Muscle of leg (tissue), 11 donors: ENCODE results near the gene SEC24C. TPM values are rescaled to one million over a fixed set of nuclear protein-coding genes. Genes with fewer than 3 reads are reported as not detected.

ENCODE experiments used
- DNase-seq: peaks from one replicate; pipeline ENCODE4 v3.0.0; 2013
- H3K27ac ChIP-seq: one replicate; pipeline ENCODE4 v1.5.1; 2013; ENCODE audit warnings: mild to moderate bottlenecking, low read length, control low read depth
- H3K27me3 ChIP-seq: one replicate; pipeline ENCODE4 v1.6.1; 2013; ENCODE audit warnings: low read length; ENCODE audit not compliant: control insufficient read depth, insufficient read depth
- H3K36me3 ChIP-seq: one replicate; pipeline ENCODE4 v1.6.1; 2013; ENCODE audit warnings: low read length; ENCODE audit not compliant: control insufficient read depth, insufficient read depth
- H3K4me1 ChIP-seq: one replicate; pipeline ENCODE4 v1.6.1; 2013; ENCODE audit warnings: low read length; ENCODE audit not compliant: control insufficient read depth, insufficient read depth
- H3K4me3 ChIP-seq: one replicate; pipeline ENCODE4 v1.5.1; 2013; ENCODE audit warnings: low read length, control low read depth
- H3K9me3 ChIP-seq: replicated peaks from 2 replicates; pipeline ENCODE4 v1.6.1; 2013; ENCODE audit warnings: low read depth, low read length; ENCODE audit not compliant: control insufficient read depth
- WGBS: methylation state at CpG from one replicate; pipeline ENCODE4 v1.1.5; 2013; ENCODE audit warnings: missing lambda C conversion rate; ENCODE audit not compliant: insufficient coverage; 5-methylcytosine and 5-hydroxymethylcytosine counted together
- polyA plus RNA-seq, 8 donors: library from polyadenylated mRNA; unstranded; fragments of 120-200 nt; gene quantifications; one replicate each; pipeline versions ENCODE4 v1.2.1 to v1.2.3, GENCODE V29; 2013; ENCODE audit warnings: inconsistent platforms in 1 of 8, low replicate concordance in 1 of 8; ENCODE audit not compliant: insufficient read length in 8 of 8, insufficient read depth in 1 of 8
- total RNA-seq: library from RNA; stranded (reverse); fragments of 120-200 nt; gene quantifications from one replicate; pipeline ENCODE4 v1.2.4, GENCODE V29; 2013

The SEC24C gene
- total and polyA plus RNA-seq, 9 donors: 43.4 to 59.3 (median 49.3) TPM

DNA sequence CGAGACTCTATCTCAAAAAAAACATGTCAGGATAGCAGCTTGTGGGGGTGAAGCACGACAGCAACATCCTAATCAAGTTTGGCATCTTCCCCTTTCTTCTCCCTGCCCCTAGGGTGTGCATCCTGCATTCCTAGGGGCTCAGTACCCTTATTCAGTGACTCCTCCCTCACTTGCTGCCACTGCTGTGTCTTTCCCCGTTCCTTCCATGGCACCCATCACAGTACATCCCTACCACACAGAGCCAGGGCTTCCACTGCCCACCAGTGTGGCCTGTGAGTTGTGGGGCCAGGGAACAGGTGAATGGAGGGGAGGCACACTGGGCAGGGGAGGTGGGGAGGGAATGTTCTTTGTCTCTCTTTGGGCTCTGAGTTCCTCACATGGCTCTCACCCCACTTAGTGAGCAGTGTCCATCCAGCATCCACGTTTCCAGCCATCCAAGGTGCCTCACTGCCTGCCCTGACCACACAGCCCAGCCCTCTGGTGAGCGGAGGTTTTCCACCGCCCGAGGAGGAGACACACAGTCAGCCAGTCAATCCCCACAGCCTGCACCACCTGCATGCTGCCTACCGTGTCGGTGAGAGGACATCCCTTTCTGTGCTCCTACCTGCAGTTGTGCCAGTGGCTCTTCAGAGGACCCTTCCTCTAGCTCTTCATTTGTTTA is 55.9 kb downstream of the SEC24C start:
- peaks cover 95% of the 10 kb centered on the region for H3K36me3 ChIP-seq
- no peak for DNase-seq
- 72% methylated on average over 6 of the region's 9 CpGs for WGBS

DNA sequence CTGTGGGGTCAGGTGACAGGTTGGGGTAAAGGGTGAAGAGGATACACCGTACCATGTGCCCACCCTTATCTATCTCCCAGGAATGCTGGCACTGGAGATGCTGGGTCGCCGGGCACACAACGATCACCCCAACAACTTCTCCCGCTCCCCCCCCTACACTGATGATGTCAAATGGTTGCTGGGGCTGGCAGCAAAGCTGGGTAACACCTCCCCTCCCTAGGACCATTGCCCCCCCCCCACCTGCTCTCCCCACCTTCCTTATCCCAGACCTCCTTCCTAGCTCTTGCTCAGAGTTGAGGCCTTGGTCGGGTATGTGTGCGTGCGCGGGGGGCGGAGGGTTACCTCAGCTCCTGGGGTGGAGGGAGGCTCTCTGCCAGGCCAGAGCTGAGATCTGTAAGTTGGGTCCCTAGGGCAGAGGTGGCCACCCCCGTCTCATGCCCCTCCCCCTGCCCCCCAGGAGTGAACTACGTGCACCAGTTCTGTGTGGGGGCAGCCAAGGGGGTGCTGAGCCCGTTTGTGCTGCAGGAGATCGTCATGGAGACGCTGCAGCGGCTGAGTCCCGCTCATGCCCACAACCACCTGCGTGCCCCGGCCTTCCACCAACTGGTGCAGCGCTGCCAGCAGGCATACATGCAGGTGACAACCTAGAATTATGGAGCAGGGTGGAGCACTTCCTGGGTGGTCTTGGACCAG is 56.5 kb downstream of the SEC24C start:
- Histone ChIP-seq H3K27ac (no peak overlapping the region), H3K4me3 (no peak overlapping the region), H3K4me1 (no peaks in the 10 kb centered on the region), H3K27me3 (no peaks in the 10 kb centered on the region), H3K9me3 (no peaks in the 10 kb centered on the region), H3K36me3 (peaks cover 95% of the 10 kb centered on the region)
- 61% methylated on average over 5 of the region's 20 CpGs for WGBS
- no peak for DNase-seq

More for the DNA sequence above, 55.9 kb downstream of the SEC24C start:
- Histone ChIP-seq H3K4me1 (no peaks in the 10 kb centered on the region), H3K9me3 (no peaks in the 10 kb centered on the region), H3K27ac (no peak overlapping the region), H3K27me3 (no peaks in the 10 kb centered on the region), H3K4me3 (no peak overlapping the region)

DNA sequence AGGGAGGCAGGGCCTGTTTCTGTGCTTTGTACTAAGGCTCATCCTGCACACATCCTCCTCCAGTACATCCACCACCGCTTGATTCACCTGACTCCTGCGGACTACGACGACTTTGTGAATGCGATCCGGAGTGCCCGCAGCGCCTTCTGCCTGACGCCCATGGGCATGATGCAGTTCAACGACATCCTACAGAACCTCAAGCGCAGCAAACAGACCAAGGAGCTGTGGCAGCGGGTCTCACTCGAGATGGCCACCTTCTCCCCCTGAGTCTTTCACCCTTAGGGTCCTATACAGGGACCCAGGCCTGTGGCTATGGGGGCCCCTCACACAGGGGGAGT is 57.0 kb downstream of the SEC24C start:
- DNase-seq: no peak
- Histone ChIP-seq H3K27ac (no peak overlapping the region), H3K4me1 (no peaks in the 10 kb centered on the region), H3K36me3 (peaks cover 98% of the 10 kb centered on the region), H3K27me3 (no peaks in the 10 kb centered on the region), H3K9me3 (no peaks in the 10 kb centered on the region), H3K4me3 (no peak overlapping the region)
- 95% methylated on average over 13 of the region's 13 CpGs for WGBS

DNA sequence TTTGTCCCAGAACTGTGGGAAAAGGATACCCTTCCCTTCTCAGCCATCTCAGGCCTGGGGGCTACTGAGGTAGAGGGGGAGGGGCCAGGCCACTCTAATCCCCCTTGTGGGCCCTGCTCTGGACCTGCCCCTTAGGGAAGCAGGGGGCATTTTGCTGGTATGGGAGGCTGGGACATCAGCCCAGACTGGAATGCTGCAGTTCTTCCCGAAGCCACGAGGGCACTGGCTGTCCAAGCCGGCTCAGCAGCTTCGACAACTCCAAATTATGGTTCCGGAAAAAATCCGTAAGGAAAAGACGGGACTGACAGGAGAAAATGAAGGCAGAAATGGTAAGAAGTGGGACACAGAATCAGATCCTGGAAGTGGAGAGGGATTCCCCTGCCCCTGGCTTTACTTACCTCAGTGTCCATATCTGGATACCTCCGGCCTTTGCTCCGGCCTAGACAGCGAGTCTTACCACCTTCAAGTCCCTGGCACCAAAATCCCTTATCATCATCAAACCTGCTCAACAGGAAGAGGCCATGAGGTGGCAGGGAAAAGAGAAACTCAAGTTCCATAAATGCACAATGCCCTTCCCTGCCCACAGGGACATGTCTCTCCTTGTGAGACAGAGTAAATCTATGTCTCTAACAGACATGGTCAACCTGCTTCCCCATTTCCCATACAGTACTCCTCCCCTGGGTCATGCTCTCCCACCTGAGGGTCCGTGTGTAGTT is 58.3 kb downstream of the SEC24C start:
- H3K27me3 ChIP-seq: no peaks in the 10 kb centered on the region
- peaks cover 98% of the 10 kb centered on the region for H3K36me3 ChIP-seq
- no peaks in the 10 kb centered on the region for H3K9me3 ChIP-seq
- no peak overlapping the region for H3K4me3 ChIP-seq
- DNase-seq: no peak
- peaks cover 6% of the 10 kb centered on the region for H3K4me1 ChIP-seq
- no peak overlapping the region for H3K27ac ChIP-seq
- 74% methylated on average over 6 of the region's 11 CpGs for WGBS

DNA sequence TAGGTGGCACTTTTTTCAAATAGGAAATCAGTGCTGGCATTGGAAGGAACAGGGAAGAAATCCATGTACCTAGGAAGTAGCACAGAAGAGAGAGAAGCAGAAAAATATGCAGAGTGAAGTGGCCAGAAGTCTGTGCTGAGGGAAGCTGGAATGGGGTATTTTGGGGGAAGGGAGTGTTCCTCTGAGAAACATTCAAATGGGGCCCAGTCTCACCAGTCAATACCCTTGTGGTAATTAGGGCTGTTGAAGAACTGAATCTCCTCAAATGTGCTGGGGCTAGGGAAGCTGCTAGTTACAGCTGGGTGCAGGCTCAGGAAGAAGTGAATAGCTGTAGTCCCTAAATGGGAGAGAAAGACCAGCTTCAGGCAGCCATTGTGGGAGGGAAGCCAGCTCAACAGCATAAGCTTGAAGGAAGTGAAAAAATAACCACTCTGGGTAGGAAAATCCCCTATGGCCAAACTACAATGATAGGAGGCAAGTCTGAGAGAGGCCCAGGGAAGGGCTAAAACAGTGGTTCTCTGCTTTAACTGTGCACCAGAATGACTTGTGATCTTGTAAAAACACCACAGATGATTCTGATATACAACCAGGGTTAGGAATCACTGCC is 59.6 kb downstream of the SEC24C start:
- H3K9me3 ChIP-seq: no peaks in the 10 kb centered on the region
- no peaks in the 10 kb centered on the region for H3K27me3 ChIP-seq
- no peak overlapping the region for H3K27ac ChIP-seq
- no peak overlapping the region for H3K4me3 ChIP-seq
- peaks cover 98% of the 10 kb centered on the region for H3K36me3 ChIP-seq
- peaks cover 6% of the 10 kb centered on the region for H3K4me1 ChIP-seq
- no peak for DNase-seq

DNA sequence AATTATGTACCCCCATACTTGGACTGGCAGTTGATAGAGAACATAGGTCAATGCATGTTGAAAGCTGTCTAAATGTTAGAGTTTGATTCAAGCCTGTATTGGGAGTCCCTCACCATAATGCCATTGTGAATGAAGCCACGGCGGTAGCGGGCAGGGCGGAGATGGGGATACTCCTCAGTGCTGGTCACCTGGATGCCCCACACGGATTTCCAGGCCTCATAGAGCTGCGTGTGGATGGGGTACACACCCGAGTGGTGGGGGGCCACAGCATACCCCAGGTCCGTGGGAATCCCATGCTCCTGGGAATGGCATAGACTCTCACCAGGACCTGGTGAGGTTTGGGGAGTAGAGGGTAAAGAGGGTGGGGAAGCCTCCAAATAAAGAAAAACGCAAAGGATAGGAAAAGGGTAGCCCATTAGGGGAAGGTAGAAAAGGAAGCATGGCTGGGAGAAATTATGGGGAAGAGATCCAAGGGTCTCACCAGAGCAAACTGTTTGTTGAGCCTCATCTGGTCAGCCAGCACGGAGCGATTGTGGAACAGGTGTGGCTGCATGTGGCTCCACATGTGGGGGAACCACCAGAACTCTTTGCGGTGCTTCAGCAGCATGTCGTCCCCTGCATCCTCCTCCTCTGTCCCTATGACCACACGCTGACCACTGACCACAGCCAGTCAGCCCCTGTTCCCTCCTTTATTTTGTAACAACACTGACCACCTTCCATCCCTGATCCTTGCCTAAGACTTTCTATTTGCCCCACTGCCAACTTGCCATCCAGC is 62.2 kb downstream of the SEC24C start:
- no peak for DNase-seq
- Histone ChIP-seq H3K4me1 (peaks cover 14% of the 10 kb centered on the region), H3K9me3 (no peaks in the 10 kb centered on the region), H3K27me3 (no peaks in the 10 kb centered on the region), H3K36me3 (peaks cover 84% of the 10 kb centered on the region), H3K27ac (no peak overlapping the region), H3K4me3 (no peak overlapping the region)
- WGBS: 93% methylated on average over 14 of the region's 14 CpGs

DNA sequence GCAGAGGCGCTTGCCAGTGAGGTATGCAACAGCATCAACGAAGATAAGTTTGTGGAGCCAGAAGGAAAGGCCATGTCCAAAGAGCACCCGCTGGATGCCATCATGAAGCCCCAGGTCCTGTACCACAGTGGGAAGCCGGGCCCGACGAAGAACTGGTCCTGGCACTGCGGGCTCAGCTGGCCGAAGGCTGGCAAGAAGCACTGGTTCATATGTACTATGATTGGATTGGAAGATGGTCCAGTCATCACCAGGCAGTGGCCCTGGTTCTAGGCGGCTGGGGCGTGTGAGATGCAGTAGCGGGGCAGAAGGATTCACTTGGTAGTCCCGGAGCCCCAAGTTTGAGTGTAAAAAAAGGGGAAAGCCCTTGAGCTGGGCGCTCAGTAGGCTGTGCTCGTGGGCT is 63.3 kb downstream of the SEC24C start:
- Histone ChIP-seq H3K4me3 (no peak overlapping the region), H3K9me3 (no peaks in the 10 kb centered on the region), H3K36me3 (peaks cover 73% of the 10 kb centered on the region), H3K4me1 (peaks cover 14% of the 10 kb centered on the region), H3K27ac (no peak overlapping the region), H3K27me3 (no peaks in the 10 kb centered on the region)
- WGBS: 94% methylated on average over 13 of the region's 14 CpGs
- DNase-seq: no peak

DNA sequence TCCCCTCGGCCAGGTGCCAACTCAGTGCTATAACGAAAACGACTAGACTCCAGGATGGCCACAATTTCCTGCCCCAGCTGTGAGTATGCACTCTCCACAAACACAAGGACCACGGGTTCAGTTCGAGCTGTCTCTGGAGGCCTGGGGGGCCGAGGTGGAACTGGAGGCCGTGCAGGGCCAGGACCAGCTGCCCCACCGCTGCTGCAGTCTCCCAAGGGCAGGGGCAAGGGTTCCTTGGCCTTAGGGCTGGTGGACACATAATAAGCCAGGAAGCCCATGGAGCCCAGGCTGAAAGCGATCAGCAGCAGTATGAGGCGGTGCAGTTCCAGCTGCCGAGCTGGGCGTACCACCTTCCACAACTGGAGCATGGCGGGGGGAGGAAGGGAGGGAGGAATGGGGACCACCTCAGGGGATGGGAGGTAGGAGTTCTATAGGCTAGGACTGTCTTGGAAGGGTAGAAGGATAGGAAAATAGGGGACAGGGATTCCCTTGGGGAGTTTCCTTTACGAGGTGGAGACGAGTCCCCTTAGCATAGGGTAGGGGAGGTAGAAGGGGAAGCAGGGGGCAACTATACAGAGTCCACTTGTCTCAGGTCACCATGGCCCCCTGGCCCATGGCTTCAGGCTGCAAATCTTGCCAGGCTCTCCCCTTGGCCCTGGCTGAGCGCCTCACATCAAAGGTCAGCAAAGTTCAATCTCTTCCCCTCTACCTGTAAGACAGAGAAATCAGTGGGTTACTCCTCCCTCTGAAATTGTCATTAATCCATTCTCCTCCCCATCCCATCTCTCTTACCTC is 64.0 kb downstream of the SEC24C start:
- no peak overlapping the region for H3K27ac ChIP-seq
- no peak overlapping the region for H3K4me3 ChIP-seq
- no peaks in the 10 kb centered on the region for H3K9me3 ChIP-seq
- H3K36me3 ChIP-seq: peaks cover 66% of the 10 kb centered on the region
- DNase-seq: no peak
- no peaks in the 10 kb centered on the region for H3K27me3 ChIP-seq
- H3K4me1 ChIP-seq: peaks cover 14% of the 10 kb centered on the region
- WGBS: 91% methylated on average over 14 of the region's 16 CpGs

DNA sequence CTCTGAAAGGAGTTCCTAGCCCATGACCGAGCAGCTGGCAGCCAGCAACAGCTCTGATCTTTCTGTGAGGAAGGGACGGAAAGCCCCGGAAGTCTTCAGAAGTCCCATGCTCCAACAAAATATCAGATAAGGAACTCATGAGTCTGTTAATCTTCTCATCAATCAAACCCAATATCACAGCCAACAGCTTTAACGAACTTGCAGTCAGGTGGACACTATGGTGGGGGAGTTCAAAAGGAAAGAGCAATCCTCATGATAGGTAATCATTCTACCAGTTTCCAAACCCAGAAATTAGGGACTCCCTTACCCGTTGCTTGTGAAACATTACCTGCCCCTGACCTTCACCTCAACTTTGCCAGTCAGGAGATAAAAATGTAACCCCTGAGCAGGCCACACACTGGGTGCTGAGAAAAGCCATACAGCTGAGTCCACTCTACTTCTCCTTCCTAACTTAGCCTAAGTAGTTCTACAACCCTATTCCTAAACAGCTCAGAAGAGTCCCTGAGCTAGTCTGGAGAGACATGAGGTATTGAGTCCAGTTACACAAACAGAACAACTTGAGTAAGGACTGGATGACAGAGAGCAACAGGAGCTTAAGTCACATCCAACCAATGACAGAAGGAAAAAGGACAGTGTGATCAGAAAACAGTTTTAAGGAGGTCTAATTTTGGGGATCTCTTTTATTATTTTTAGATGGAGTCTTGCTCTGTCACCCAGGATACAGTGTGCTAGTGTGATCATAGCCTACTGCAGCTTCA is 65.1 kb downstream of the SEC24C start:
- peaks cover 59% of the 10 kb centered on the region for H3K36me3 ChIP-seq
- H3K27ac ChIP-seq: no peak overlapping the region
- H3K4me1 ChIP-seq: peaks cover 14% of the 10 kb centered on the region
- 87% methylated on average over 3 of the region's 5 CpGs for WGBS
- no peak for DNase-seq
- H3K4me3 ChIP-seq: no peak overlapping the region
- H3K27me3 ChIP-seq: no peaks in the 10 kb centered on the region
- no peaks in the 10 kb centered on the region for H3K9me3 ChIP-seq
